GM10266 (cell line): ENCODE data around the gene GALNTL6.

Experiments used
- DNase-seq: peaks from one replicate; pipeline ENCODE4 v3.0.0; 2012; ENCODE audit errors: extremely low spot score
- CTCF ChIP-seq: IDR thresholded peaks from 2 replicates; pipeline ENCODE4 v1.5.1; 2012; ENCODE audit warnings: mild to moderate bottlenecking, low read depth; ENCODE audit not compliant: control insufficient read depth, insufficient read depth; ENCODE audit errors: missing control alignments

GALNTL6 gene

GRCh38 chr4:172997856-172998255, 1184.7 kb downstream of the GALNTL6 start:
- no peak for TF ChIP-seq CTCF
- no peak for DNase-seq

GRCh38 chr4:172998527-172999469, 1185.6 kb downstream of the GALNTL6 start:
- no peak for DNase-seq
- TF ChIP-seq CTCF: no peak

- TF ChIP-seq CTCF: no peak
- no peak for DNase-seq
These were observed 1188.4 kb downstream of the GALNTL6 start for GRCh38 chr4:173001571-173001970.

GRCh38 chr4:173002830-173003561, 1189.8 kb downstream of the GALNTL6 start:
- TF ChIP-seq CTCF: no peak
- no peak for DNase-seq

GRCh38 chr4:173005912-173006633, 1192.9 kb downstream of the GALNTL6 start:
- DNase-seq: no peak
- no peak for TF ChIP-seq CTCF

- TF ChIP-seq CTCF: no peak
- DNase-seq: no peak
These were observed 1195.2 kb downstream of the GALNTL6 start for GRCh38 chr4:173008436-173008835.
